A204.1 (cell line): Measurements from ENCODE around the gene PTPRM.

Experiments
- FAIRE-seq: peaks from 2 replicates; lab custom pipeline; 2012; peaks lifted over from hg19 to GRCh38; lab: Jason Lieb, UNC

The PTPRM gene

DNA sequence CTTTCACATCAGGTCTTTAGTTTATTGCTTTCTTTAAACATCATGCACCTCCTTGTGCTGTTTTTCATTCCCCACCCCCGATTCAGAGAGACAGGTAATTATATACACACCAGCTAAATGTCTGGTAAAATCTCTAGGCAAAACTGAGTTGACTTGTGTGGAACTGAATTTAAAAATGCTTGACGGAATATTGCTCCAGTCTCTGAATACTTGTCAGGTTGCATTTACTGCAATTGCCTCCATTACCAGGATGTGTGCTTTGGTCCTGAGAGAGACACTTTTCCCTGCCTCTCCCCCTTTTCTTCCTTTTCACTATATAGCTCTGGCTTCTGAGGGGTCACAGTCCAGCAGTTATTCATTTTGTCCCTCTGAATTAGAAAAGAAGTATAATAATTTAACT is 104.0 kb downstream of the PTPRM start:
- no peak for FAIRE-seq

DNA sequence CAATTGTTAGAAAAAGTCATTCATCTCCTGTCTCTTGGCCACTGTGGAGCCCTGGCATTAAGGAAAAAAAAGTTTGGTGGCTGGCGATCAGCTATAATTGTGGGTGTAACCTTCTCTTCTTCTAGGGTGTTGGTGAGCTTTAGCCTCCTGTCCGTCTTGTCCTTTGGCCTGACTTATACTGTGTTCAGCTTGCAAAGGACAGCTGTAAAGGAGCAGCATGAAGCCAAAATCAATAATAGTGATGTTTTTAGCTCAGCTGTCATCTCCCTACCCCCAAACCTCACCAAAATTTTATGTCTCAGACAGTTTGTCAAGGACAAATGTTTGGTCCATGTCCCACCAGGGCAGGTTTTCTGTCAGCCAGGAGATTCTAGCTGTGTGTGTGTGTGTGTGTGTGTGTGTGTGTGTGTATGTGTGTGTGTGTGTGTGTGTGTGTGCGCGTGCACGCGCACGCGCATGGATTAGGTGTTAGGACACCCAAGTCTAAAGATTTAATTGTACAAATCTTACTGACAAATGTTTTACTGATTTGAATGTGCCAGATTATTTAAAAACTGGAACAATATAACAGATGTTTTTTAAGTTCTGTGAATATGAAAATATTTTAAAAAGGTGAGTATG is 109.2 kb downstream of the PTPRM start:
- no peak for FAIRE-seq

DNA sequence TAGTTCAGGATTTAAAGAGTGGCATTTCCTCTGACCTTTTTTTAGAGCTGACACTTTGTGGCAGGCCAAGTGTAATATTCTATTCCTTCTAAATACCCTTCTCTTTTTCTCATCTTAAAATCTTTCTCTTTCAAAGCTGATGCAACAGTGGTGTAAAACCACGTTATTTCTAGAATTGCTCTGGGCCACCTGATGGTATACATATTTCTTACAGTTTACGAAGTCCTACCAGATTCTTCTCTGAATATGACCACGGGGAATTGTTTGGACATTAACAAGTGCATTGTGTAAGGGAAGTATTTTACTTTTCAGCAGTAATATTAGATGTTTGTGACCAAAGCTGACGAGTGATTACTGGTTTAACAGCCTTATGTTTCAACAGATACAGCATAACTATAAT is 109.9 kb downstream of the PTPRM start:
- no peak for FAIRE-seq

DNA sequence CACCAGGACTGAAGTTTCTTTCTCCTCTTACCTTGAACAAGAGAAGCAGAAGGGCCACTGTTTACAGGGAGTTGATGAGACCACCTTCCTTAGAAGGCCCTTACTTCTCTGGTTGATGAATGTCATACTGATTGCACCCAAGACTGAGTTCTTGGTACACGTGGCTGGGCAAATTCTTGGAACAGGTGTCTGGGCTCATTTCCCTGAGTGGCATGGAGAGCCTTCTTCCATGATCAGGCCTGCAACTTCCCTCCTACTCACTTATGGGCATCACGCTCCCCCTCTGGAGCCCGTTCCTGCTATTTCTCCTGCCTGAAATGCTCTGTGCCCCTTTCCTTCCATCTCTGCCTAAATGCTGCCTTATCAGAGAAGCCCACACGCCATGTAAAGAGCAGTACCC is 110.3 kb downstream of the PTPRM start:
- no peak for FAIRE-seq

DNA sequence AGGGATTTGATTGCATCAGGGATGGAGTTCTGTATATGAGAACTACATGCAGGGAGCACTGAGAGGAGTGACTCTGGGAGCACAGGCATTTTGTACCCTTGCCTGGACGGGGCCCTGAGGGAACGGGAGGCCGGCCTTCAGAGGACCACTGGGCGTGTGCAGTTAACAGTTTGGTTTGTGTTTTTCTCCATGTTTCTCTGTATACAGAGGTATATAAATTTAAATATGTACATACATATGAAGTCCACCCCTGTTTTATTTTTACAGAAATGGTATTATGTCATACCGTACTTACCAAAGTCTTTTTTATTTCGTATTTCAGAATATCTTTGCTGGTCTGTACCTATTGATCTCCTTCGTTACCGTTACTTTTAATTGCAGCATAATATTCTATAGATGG is 111.3 kb downstream of the PTPRM start:
- FAIRE-seq, result no peak

DNA sequence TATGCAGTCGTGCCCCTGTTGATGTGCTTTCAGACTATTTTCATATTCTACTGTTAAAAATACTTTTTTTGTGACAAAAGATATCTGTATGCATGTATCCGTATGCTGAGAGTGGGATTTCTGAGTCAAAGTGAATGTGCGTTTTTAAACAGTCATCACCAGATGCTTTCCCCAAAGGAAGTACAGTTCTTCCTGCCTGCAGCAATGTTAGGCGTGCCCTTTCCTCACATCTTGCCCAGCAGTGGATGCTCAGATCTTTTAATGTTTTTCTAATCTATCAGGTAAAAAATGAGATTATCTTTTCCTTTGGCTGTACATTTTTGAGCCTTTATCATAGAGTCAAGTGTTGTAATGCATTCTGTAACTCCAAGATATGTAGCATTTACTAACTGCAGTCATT is 111.7 kb downstream of the PTPRM start:
- no peak for FAIRE-seq

DNA sequence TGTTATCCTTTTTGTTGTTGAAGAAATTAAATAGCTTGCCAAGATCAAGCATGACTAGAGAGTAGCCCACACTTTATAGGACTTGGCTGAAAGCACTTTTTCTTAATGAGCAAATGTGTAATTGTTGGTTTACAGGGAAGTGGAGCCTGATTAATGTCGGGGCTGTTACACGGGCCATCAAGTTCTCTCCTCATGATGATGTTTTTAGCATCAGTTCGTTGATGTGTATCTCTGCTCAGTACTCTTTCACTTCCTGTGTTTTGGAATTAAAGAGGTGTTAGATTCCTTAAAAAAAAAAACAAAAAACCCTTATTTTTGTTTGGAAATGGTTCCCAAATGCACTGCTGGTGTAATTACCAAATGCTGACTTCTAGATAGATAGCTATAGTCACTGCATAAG is 114.2 kb downstream of the PTPRM start:
- no peak for FAIRE-seq

GRCh38 chr18:7682321-7682720 is 115.2 kb downstream of the PTPRM start:
- FAIRE-seq, result no peak

GRCh38 chr18:7683753-7684152 is 116.6 kb downstream of the PTPRM start:
- no peak for FAIRE-seq

- FAIRE-seq, result no peak
Measured at GRCh38 chr18:7684357-7684756, 117.2 kb downstream of the PTPRM start.

GRCh38 chr18:7684966-7685365 is 117.8 kb downstream of the PTPRM start:
- FAIRE-seq, result no peak

- FAIRE-seq, result no peak
Measured at GRCh38 chr18:7686278-7686677, 119.2 kb downstream of the PTPRM start.

- no peak for FAIRE-seq
Measured at GRCh38 chr18:7688580-7688979, 121.5 kb downstream of the PTPRM start.

DNA sequence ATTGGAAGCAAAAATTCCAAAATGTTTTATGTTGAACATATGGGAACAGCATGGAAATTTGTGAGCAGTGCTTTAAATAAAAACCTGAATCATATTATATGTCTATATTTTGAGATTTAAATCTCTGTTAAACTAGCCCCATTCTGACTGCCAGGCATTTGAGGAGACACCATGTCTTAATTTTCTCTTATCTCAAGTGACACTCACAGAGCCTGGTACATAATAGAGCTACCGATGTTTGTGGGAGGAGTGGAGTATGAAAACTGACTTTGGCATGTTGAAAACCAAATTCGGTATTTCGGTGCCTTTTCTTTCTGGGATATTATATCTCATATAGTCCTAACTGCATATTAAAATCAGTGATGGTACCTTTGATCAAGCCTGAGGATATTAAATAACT is 124.1 kb downstream of the PTPRM start:
- no peak for FAIRE-seq

DNA sequence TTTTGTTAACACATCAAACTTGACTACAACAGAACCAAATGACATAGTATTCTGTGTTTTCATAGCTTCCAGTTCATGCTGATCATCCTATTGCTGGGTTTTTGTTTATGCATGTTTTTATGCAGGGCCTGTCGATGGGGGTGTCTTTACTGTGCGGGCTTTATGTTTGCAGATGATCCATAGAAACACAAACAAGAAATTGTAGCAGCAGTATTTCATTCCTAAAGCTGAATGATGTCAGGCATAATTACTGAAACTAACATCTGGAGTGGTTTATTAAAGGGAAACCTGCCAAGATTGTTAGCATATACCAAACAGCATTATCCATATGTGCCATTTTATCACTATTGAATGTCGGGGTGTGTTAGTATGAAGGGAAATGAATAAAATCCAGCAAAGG is 129.7 kb downstream of the PTPRM start:
- FAIRE-seq, result no peak

- FAIRE-seq, result no peak
Measured at GRCh38 chr18:7697306-7697705, 130.2 kb downstream of the PTPRM start.

- no peak for FAIRE-seq
Measured at GRCh38 chr18:7711495-7711894, 144.4 kb downstream of the PTPRM start.

DNA sequence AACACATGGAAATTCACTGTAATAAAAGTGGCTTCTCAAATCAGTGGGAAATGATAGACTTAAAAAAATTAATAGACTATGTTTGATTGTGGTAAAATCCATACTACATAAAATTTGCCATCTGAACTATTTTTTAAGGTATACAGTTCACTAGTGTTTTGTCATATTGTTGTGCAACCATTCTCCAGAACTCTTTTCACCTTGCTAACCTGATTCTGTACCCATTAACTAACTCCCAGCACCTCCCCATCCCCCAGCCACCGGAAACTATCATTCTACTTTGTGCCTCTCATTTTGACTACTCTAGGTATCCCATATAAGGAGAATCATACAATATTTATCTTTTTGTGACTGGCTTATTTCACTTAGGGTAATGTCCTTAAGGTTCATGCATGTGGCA is 153.3 kb downstream of the PTPRM start:
- FAIRE-seq, result no peak

- no peak for FAIRE-seq
Measured at GRCh38 chr18:7721532-7721931, 154.4 kb downstream of the PTPRM start.

GRCh38 chr18:7722955-7723354 is 155.8 kb downstream of the PTPRM start:
- no peak for FAIRE-seq

GRCh38 chr18:7723558-7723957 is 156.4 kb downstream of the PTPRM start:
- no peak for FAIRE-seq

DNA sequence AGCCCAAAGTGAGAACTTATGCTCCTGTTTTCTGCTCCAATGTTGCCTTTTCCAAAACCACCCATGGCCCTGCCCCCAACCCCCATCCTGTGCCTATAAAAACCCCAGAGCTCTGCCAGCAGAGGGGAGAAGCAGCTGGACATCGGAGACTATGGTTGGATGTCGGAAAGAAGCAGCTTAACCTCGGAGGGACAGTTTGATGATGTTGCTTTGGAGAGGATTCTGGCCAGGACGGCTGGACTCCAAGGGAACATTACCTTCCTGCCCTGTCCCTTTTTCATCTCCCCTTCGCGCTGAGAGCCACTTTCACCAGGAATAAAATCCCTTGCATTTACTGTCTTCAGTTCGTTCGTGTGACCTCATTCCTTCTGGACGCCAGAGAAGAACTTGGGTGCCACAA is 158.4 kb downstream of the PTPRM start:
- no peak for FAIRE-seq

DNA sequence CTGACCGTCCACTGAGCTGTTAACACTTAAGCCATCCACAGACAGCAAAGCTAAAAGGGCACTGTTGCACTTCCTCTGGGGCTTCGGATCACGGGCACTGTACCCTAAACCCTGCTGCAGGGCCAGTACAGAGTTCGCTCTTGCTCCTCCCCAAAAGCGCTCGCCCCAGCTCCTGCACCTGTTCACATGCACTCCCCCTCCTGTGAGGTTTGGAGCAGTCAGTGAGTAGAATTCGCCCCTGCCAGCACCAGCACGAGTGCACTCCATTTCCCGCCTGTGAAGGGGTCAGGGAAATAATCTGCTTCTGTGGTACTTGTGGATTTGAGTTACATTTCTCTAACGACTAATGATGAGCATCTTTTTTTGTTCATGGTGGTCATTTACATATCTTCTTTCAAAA is 158.8 kb downstream of the PTPRM start:
- FAIRE-seq, result no peak

GRCh38 chr18:7726522-7726921 is 159.4 kb downstream of the PTPRM start:
- no peak for FAIRE-seq
